Measurements from ENCODE around the gene CNOT6.
"Not testable (repeated sequence)": the region's sequence is repeated elsewhere in the genome, so short reads cannot be mapped to it uniquely, and the experiment has no call there.

The CNOT6 gene

DNA sequence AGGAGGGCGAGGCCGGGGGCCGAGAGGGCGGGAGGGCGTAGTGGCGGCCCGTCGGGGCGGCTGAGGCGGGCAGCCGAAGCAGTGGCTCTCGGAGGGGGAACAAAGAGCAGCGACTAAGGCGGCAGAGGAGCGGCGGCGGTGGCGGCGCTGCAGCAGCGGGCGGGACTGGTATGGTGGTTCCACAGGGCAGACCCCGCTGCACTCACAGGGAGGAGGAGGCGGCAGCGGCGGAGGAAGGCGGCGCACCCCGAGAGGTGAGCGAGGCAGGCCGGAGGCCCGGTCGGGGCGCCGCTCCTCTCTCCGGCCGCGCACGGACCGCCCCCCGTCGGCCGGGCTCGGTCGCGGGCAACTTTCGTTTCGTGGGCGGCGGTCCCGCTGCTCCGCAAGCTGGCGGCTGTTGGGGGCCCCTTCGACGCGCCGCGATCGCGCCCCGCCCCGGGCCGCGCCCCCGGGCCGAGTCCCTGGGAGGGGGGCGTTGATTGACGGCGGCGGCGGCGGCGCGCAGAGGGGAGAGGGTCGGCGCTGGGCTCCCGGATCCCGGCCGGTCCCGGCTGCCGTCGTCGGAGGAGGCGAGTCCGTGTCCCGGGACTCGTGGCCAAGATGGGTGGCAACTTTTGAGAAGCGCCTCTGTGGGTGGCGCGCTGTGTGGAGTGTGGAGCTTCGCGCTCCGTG is 467 bp downstream of the CNOT6 start:
- Histone ChIP-seq H3K9me3 (ENCODE audit: insufficient read depth, low read length, severe bottlenecking) (no peaks in the 10 kb centered on the region), H2AFZ (ENCODE audit: low read depth, low read length) (peak overlapping the region; percentile 70), H3K36me3 (ENCODE audit: insufficient read depth, low read length) (peaks cover 48% of the 10 kb centered on the region), H3K4me3 (ENCODE audit: low read depth in 1 of 2, low read length in 2 of 2) (peak overlapping the region; percentile 56 to 64; a peak in 3 of 4 replicates), H3K27ac (ENCODE audit: low read length) (peak overlapping the region; percentile 86), H3K9ac (ENCODE audit: low read depth, low read length) (peak overlapping the region; percentile 93), H3K4me2 (ENCODE audit: insufficient read depth, low read length) (peak overlapping the region; percentile 94), H4K20me1 (ENCODE audit: insufficient read depth, low read length) (peaks cover 46% of the 10 kb centered on the region), H3K79me2 (ENCODE audit: insufficient read depth, low read length) (peaks cover 70% of the 10 kb centered on the region), H3K4me1 (ENCODE audit: insufficient read depth, low read length) (peaks cover 34% of the 10 kb centered on the region), H3K27me3 (ENCODE audit: insufficient read depth, low read length, poor library complexity) (no peaks in the 10 kb centered on the region)
- peak; percentile 65 for DNase-seq
- peak; percentile 62 for ATAC-seq (ENCODE audit: insufficient read depth, low read depth)
- TF ChIP-seq, protein P1, sequence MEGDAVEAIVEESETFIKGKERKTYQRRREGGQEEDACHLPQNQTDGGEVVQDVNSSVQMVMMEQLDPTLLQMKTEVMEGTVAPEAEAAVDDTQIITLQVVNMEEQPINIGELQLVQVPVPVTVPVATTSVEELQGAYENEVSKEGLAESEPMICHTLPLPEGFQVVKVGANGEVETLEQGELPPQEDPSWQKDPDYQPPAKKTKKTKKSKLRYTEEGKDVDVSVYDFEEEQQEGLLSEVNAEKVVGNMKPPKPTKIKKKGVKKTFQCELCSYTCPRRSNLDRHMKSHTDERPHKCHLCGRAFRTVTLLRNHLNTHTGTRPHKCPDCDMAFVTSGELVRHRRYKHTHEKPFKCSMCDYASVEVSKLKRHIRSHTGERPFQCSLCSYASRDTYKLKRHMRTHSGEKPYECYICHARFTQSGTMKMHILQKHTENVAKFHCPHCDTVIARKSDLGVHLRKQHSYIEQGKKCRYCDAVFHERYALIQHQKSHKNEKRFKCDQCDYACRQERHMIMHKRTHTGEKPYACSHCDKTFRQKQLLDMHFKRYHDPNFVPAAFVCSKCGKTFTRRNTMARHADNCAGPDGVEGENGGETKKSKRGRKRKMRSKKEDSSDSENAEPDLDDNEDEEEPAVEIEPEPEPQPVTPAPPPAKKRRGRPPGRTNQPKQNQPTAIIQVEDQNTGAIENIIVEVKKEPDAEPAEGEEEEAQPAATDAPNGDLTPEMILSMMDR (IDR thresholded peaks at IDR 0.05; ENCODE audit: borderline replicate concordance, extremely low read depth, low read length, poor library complexity, severe bottlenecking) = peak; percentile 9
- no peak for TF ChIP-seq EZH2 (IDR thresholded peaks at IDR 0.05; ENCODE audit: borderline replicate concordance, low read depth, low read length, severe bottlenecking)

DNA sequence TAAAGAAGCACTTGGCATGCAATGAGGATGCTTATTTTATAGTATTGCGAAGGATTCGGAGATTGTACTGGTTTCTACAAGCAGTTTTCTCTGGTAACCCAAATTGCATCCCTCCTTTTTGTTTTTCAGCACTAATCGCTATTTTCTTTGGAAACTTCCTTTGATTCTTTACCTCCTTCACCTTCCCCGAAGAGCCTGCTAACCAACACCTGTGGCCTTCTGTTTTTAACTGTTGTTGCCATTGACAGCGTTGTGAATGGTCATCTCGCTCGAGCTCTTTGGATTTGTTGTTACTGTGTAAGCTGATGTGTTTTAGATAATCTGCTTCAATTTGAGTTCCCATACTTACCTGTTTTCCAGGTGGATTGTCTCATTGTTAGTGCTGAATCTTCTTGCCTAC is 1.1 kb downstream of the CNOT6 start:
- H3K27ac ChIP-seq (ENCODE audit: low read length) = peak overlapping the region; percentile 86

DNA sequence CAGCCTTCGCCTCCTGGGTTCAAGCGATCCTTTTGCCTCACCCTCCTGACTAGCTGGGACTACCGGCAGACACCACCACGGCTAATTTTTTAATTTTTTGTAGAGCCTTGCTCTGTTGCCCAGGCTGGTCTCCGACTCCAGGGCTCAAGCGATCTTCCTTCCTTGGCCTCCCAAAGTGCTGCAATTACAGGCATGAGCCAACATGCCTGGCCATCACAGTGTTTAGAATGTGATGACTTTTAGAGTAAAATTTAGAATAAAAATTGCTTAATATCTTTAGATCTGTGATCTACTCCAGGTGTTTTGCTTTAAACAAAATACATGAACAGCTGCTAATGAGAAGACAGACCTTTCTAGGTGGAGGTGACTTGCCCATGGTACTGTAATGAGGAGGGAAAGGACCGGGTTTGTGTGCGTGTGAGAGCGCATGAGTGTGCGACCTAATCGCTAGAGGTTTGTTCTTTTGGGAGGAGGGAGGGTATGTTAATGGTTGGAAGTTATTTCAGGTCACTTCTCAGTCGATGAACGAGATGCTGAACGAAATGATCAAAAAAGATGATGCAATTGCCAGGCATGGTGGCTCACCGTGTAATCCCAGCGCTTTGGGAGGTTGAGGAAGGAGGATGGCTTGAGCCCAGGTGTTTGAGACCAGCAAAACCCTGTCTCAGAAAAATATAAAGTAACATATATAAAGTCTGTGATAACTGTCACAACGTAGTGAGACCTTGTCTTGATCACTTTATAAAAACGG is 2.0 kb downstream of the CNOT6 start:
- Histone ChIP-seq H3K4me3 (ENCODE audit: low read depth in 1 of 2, low read length in 2 of 2) (peak overlapping the region in 1 of 2 experiments; percentile 64; a peak in 3 of 4 replicates), H3K9ac (ENCODE audit: low read depth, low read length) (peak overlapping the region; percentile 93), H3K36me3 (ENCODE audit: insufficient read depth, low read length) (peaks cover 60% of the 10 kb centered on the region), H3K27ac (ENCODE audit: low read length) (no peak overlapping the region), H3K27me3 (ENCODE audit: insufficient read depth, low read length, poor library complexity) (no peaks in the 10 kb centered on the region), H2AFZ (ENCODE audit: low read depth, low read length) (no peak overlapping the region), H3K4me1 (ENCODE audit: insufficient read depth, low read length) (peaks cover 38% of the 10 kb centered on the region), H3K79me2 (ENCODE audit: insufficient read depth, low read length) (peaks cover 85% of the 10 kb centered on the region), H4K20me1 (ENCODE audit: insufficient read depth, low read length) (peaks cover 60% of the 10 kb centered on the region), H3K4me2 (ENCODE audit: insufficient read depth, low read length) (peak overlapping the region; percentile 94), H3K9me3 (ENCODE audit: insufficient read depth, low read length, severe bottlenecking) (no peaks in the 10 kb centered on the region)
- TF ChIP-seq, protein P1 (IDR thresholded peaks at IDR 0.05; ENCODE audit: borderline replicate concordance, extremely low read depth, low read length, poor library complexity, severe bottlenecking) = no peak
- no peak for TF ChIP-seq EZH2 (IDR thresholded peaks at IDR 0.05; ENCODE audit: borderline replicate concordance, low read depth, low read length, severe bottlenecking)
- DNase-seq = no peak
- ATAC-seq (ENCODE audit: insufficient read depth, low read depth) = no peak

More for the DNA sequence above, 1.1 kb downstream of the CNOT6 start:
- Histone ChIP-seq H3K79me2 (ENCODE audit: insufficient read depth, low read length) (peaks cover 76% of the 10 kb centered on the region), H4K20me1 (ENCODE audit: insufficient read depth, low read length) (peaks cover 52% of the 10 kb centered on the region), H3K4me3 (ENCODE audit: low read depth in 1 of 2, low read length in 2 of 2) (peak overlapping the region; percentile 56 to 64; a peak in 3 of 4 replicates), H3K4me1 (ENCODE audit: insufficient read depth, low read length) (peaks cover 38% of the 10 kb centered on the region), H2AFZ (ENCODE audit: low read depth, low read length) (peak overlapping the region; percentile 70; the same call in 1 of the 2 replicates), H3K9me3 (ENCODE audit: insufficient read depth, low read length, severe bottlenecking) (no peaks in the 10 kb centered on the region), H3K36me3 (ENCODE audit: insufficient read depth, low read length) (peaks cover 54% of the 10 kb centered on the region), H3K4me2 (ENCODE audit: insufficient read depth, low read length) (peak overlapping the region; percentile 94), H3K9ac (ENCODE audit: low read depth, low read length) (peak overlapping the region; percentile 93), H3K27me3 (ENCODE audit: insufficient read depth, low read length, poor library complexity) (no peaks in the 10 kb centered on the region)
- DNase-seq (no peak), ATAC-seq (ENCODE audit: insufficient read depth, low read depth) (no peak)
- TF ChIP-seq EZH2 (IDR thresholded peaks at IDR 0.05; ENCODE audit: borderline replicate concordance, low read depth, low read length, severe bottlenecking) = no peak
- TF ChIP-seq, protein P1 (IDR thresholded peaks at IDR 0.05; ENCODE audit: borderline replicate concordance, extremely low read depth, low read length, poor library complexity, severe bottlenecking) = no peak

DNA sequence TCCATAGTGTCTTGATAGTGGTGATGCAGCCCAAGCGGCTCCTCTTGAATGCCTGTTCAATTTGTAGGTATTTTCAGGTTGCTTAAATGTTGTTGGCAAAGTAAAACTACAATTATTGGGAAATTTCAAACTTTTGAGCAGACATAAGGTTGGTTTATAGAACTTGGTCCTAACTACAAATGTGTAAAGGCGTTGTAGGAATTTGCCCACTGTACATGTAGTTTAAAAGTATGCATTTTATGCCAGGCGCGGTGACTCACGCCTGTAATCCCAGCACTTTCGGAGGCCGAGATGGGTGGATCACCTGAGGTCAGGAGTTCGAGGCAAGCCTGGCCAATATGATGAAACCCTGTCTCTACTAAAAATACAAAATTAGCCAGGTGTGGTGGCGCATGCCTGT is 2.6 kb downstream of the CNOT6 start:
- peaks cover 60% of the 10 kb centered on the region for H3K36me3 ChIP-seq (ENCODE audit: insufficient read depth, low read length)
- not testable (repeated sequence) for ATAC-seq (ENCODE audit: insufficient read depth, low read depth); H3K27me3 ChIP-seq (ENCODE audit: insufficient read depth, low read length, poor library complexity); H3K9ac ChIP-seq (ENCODE audit: low read depth, low read length); H3K9me3 ChIP-seq (ENCODE audit: insufficient read depth, low read length, severe bottlenecking); H3K27ac ChIP-seq (ENCODE audit: low read length); H2AFZ ChIP-seq (ENCODE audit: low read depth, low read length); DNase-seq; H3K4me3 ChIP-seq (ENCODE audit: low read depth in 1 of 2, low read length in 2 of 2)
- H4K20me1 ChIP-seq (ENCODE audit: insufficient read depth, low read length) = peaks cover 67% of the 10 kb centered on the region
- H3K79me2 ChIP-seq (ENCODE audit: insufficient read depth, low read length) = peaks cover 91% of the 10 kb centered on the region
- peak overlapping the region; percentile 94 for H3K4me2 ChIP-seq (ENCODE audit: insufficient read depth, low read length)
- peaks cover 38% of the 10 kb centered on the region for H3K4me1 ChIP-seq (ENCODE audit: insufficient read depth, low read length)

DNA sequence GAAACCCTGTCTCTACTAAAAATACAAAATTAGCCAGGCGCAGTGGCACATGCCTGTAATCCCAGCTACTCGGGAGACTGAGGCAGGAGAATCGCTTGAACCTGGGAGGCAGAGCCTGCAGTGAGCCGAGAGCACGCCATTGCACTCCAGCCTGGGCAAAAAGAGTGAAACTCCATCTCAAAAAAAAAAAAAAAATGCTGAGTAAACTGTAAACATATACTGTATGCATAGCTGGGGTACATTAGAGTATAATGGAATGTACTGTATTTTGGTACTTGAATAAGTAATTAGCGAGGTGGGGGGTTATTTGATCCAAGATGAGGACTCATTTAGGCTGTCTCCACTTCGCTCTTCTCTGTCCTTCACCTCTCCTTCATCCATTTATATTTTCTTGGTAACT is 3.7 kb downstream of the CNOT6 start:
- not testable (repeated sequence) for H3K27ac ChIP-seq (ENCODE audit: low read length); H3K9ac ChIP-seq (ENCODE audit: low read depth, low read length); H3K9me3 ChIP-seq (ENCODE audit: insufficient read depth, low read length, severe bottlenecking); H2AFZ ChIP-seq (ENCODE audit: low read depth, low read length); DNase-seq; H3K27me3 ChIP-seq (ENCODE audit: insufficient read depth, low read length, poor library complexity); H3K4me2 ChIP-seq (ENCODE audit: insufficient read depth, low read length); ATAC-seq (ENCODE audit: insufficient read depth, low read depth); H3K4me3 ChIP-seq (ENCODE audit: low read depth in 1 of 2, low read length in 2 of 2)
- Histone ChIP-seq H3K79me2 (ENCODE audit: insufficient read depth, low read length) (peaks cover 96% of the 10 kb centered on the region), H3K36me3 (ENCODE audit: insufficient read depth, low read length) (peaks cover 60% of the 10 kb centered on the region), H4K20me1 (ENCODE audit: insufficient read depth, low read length) (peaks cover 72% of the 10 kb centered on the region), H3K4me1 (ENCODE audit: insufficient read depth, low read length) (peaks cover 30% of the 10 kb centered on the region)
